Coronary artery (tissue), 2 donors: Measurements from ENCODE around the gene ADAMTS2.

Experiments used
- DNase-seq: peaks from one replicate; pipeline ENCODE4 v3.0.0-alpha.2; 2017; ENCODE audit warnings: low spot score
- H3K27ac ChIP-seq, 2 donors: fragments of 200-600 bp; sonication (generic); one replicate each; pipeline ENCODE4 v1.5.1; 2016 to 2019
- H3K4me3 ChIP-seq: fragments of 200-600 bp; sonication (generic); 2 replicates; pipeline ENCODE4 v1.5.1; 2016; ENCODE audit warnings: mild to moderate bottlenecking, moderate library complexity
- CTCF ChIP-seq: fragments of 200-600 bp; sonication (generic); IDR thresholded peaks from one replicate; pipeline ENCODE4 v1.5.1; 2019; ENCODE audit warnings: antibody characterized with exemption

The ADAMTS2 gene

DNA sequence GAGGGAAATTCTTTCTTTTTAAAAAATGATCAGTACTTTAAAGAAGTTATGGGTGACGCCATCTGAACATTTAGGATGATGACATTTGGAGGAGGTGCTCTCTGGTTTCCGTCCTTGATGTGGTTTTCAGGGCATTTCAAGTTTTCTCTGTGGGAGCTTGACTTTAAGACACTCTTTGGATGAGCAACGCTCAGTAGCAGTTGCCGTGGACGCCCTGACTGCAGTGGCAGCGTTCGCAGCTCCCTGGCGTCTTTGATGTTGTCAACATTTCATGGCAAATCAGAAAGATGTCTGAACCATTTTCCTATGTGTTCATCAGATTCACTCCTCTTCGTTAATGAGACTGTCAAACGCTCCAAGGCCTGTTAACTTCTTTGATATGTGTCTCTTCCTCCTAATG is 199.0 kb downstream of the ADAMTS2 start:
- H3K27ac ChIP-seq, result no peak overlapping the region
- no peak for DNase-seq
- no peak overlapping the region for H3K4me3 ChIP-seq
- TF ChIP-seq CTCF, result no peak

DNA sequence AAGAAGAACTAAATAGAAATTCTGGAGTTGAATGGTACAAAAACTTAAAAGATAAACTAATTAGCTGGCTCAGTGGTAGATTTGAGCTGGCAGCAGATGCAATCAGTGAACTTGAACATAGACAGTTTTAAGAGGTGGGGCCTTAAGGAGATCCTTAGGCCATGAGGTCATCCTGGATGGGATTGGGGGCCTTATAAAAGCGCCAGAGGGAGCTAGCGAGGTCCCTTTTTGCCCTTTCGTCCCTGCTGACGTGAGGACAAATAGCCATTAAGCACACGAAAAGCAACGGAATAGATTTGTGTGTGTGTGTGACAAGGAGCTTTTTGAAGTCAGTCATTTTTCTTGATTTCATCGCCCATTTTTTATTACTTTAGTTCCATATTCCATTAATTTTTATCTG is 201.8 kb downstream of the ADAMTS2 start:
- DNase-seq, result no peak
- Histone ChIP-seq H3K27ac (no peak overlapping the region), H3K4me3 (no peak overlapping the region)
- no peak for TF ChIP-seq CTCF

GRCh38 chr5:179142434-179143198 is 202.6 kb downstream of the ADAMTS2 start:
- H3K4me3 ChIP-seq, result no peak overlapping the region
- H3K27ac ChIP-seq, result no peak overlapping the region
- no peak for DNase-seq
- no peak for TF ChIP-seq CTCF

GRCh38 chr5:179141867-179142266 is 203.4 kb downstream of the ADAMTS2 start:
- H3K27ac ChIP-seq, result no peak overlapping the region
- no peak for TF ChIP-seq CTCF
- H3K4me3 ChIP-seq, result no peak overlapping the region
- no peak for DNase-seq

GRCh38 chr5:179140293-179140692 is 205.0 kb downstream of the ADAMTS2 start:
- TF ChIP-seq CTCF, result no peak
- H3K27ac ChIP-seq, result no peak overlapping the region
- no peak for DNase-seq
- no peak overlapping the region for H3K4me3 ChIP-seq

GRCh38 chr5:179139936-179140235 is 205.4 kb downstream of the ADAMTS2 start:
- no peak for TF ChIP-seq CTCF
- no peak for DNase-seq

GRCh38 chr5:179139111-179139935 is 205.9 kb downstream of the ADAMTS2 start:
- no peak for DNase-seq
- TF ChIP-seq CTCF, result no peak
- no peak overlapping the region for H3K27ac ChIP-seq
- no peak overlapping the region for H3K4me3 ChIP-seq

More at GRCh38 chr5:179139936-179140235, 205.4 kb downstream of the ADAMTS2 start:
- Histone ChIP-seq H3K4me3 (no peak overlapping the region), H3K27ac (no peak overlapping the region)
